Fibroblast of skin of left biceps (primary cell): ENCODE results near the gene BPIFB6.
A peak's percentile ranks its signal among the peaks of the same experiment; 100 is the strongest.

Source experiments
- DNase-seq, 2 experiments: peaks; one replicate each; pipeline ENCODE4 v3.0.0-alpha.2; 2013; ENCODE audit warnings: low read depth in 2 of 2

The BPIFB6 gene

GRCh38 chr20:33059741-33060390, 28.4 kb downstream of the BPIFB6 start:
- DNase-seq: no peak

GRCh38 chr20:33061658-33062028, 30.2 kb downstream of the BPIFB6 start:
- no peak for DNase-seq

- no peak for DNase-seq
These were observed 30.8 kb downstream of the BPIFB6 start for GRCh38 chr20:33062105-33062824.

GRCh38 chr20:33062825-33063149, 31.3 kb downstream of the BPIFB6 start:
- no peak for DNase-seq

GRCh38 chr20:33063271-33063670, 31.8 kb downstream of the BPIFB6 start:
- DNase-seq: no peak

GRCh38 chr20:33064572-33065287, 33.3 kb downstream of the BPIFB6 start:
- DNase-seq: no peak

- DNase-seq: no peak
These were observed 34.3 kb downstream of the BPIFB6 start for GRCh38 chr20:33065785-33066184.

- DNase-seq: no peak
These were observed 36.4 kb downstream of the BPIFB6 start for GRCh38 chr20:33067806-33068205.

GRCh38 chr20:33068251-33068939, 36.9 kb downstream of the BPIFB6 start:
- DNase-seq: no peak

GRCh38 chr20:33069673-33070072, 38.2 kb downstream of the BPIFB6 start:
- DNase-seq: no peak

- no peak for DNase-seq
These were observed 38.9 kb downstream of the BPIFB6 start for GRCh38 chr20:33070111-33071053.

GRCh38 chr20:33071198-33071597, 39.8 kb downstream of the BPIFB6 start:
- DNase-seq: no peak

- no peak for DNase-seq
These were observed 40.9 kb downstream of the BPIFB6 start for GRCh38 chr20:33072362-33072761.

GRCh38 chr20:33072813-33073212, 41.4 kb downstream of the BPIFB6 start:
- no peak for DNase-seq

GRCh38 chr20:33074675-33075074, 43.2 kb downstream of the BPIFB6 start:
- DNase-seq: no peak

GRCh38 chr20:33075281-33075680, 43.8 kb downstream of the BPIFB6 start:
- DNase-seq: no peak

- no peak for DNase-seq
These were observed 45.4 kb downstream of the BPIFB6 start for GRCh38 chr20:33076662-33077372.

GRCh38 chr20:33079259-33079658, 47.8 kb downstream of the BPIFB6 start, which contains the start of gene BPIFB4:
Gene BPIFB4 (plus strand): TSS chr20:33079643. CDS start chr20:33081527, 1,884 bp downstream.
- DNase-seq: peak; percentile 28 to 41

GRCh38 chr20:33081411-33082154, 50.1 kb downstream of the BPIFB6 start:
- no peak for DNase-seq

- no peak for DNase-seq
These were observed 51.1 kb downstream of the BPIFB6 start for GRCh38 chr20:33082546-33082945.
